ENCODE data around the gene RPS26. TPM values are rescaled to one million over a fixed set of nuclear protein-coding genes. Genes with fewer than 3 reads are reported as not detected.

RPS26 gene
- total and polyA plus RNA-seq, 2 of the 13 experiments (the other 11 are each of a cell fraction or from before 2014, with no cell fraction given) = 150 to 421 TPM

- TF ChIP-seq KDM1A (CRISPR knock-in tag; IDR thresholded peaks at IDR 0.05) = no peak
- no peak for TF ChIP-seq ZNF816 (CRISPR knock-in tag; IDR thresholded peaks at IDR 0.05; ENCODE audit: borderline replicate concordance)
- peak; percentile 86 for TF ChIP-seq XRCC5 (optimal IDR thresholded peaks at IDR 0.05; ENCODE audit: low read length)
- TF ChIP-seq ZFAT (CRISPR knock-in tag; conservative IDR thresholded peaks at IDR 0.05) = no peak
- TF ChIP-seq FUBP1 (CRISPR knock-in tag; IDR thresholded peaks at IDR 0.05; ENCODE audit: borderline replicate concordance) = no peak
- TF ChIP-seq CC2D1A (CRISPR knock-in tag; IDR thresholded peaks at IDR 0.05) = no peak
- 0 out of 2 replicates have a peak, but pooled peaks have one; percentile 54 for TF ChIP-seq POGK (CRISPR knock-in tag; conservative IDR thresholded peaks at IDR 0.05)
- TF ChIP-seq MZF1 (CRISPR knock-in tag; IDR thresholded peaks at IDR 0.05; ENCODE audit: borderline replicate concordance) = no peak
- no peak; the same call in 1 of the 2 replicates for TF ChIP-seq FOXJ3 (CRISPR knock-in tag; IDR thresholded peaks at IDR 0.05; ENCODE audit: borderline replicate concordance)
- TF ChIP-seq CHCHD3 (CRISPR knock-in tag; IDR thresholded peaks at IDR 0.05) = 0 out of 2 replicates have a peak, but pooled peaks have one; percentile 63
- no peak for TF ChIP-seq ZNF577 (CRISPR knock-in tag; IDR thresholded peaks at IDR 0.05; ENCODE audit: borderline replicate concordance, low read depth)
- TF ChIP-seq HNRNPUL1 (IDR thresholded peaks at IDR 0.05; ENCODE audit: low read depth, low read length) = no peak
- TF ChIP-seq MYPOP (CRISPR knock-in tag; IDR thresholded peaks at IDR 0.05) = 0 out of 2 replicates have a peak, but pooled peaks have one; percentile 7
- TF ChIP-seq SNAPC4 (CRISPR knock-in tag; IDR thresholded peaks at IDR 0.05) = peak; percentile 79; the same call in 1 of the 2 replicates
These were observed 44.8 kb upstream of the RPS26 start, which contains the start of gene SUOX (continued) for GRCh38 chr12:55996715-55997534.
